Measurements from ENCODE around the gene FXYD2.

FXYD2 gene

GRCh38 chr11:117834838-117835443 is 10.4 kb upstream of the FXYD2 start:
- no peak for DNase-seq

GRCh38 chr11:117834068-117834810 is 9.7 kb upstream of the FXYD2 start:
- no peak for DNase-seq

GRCh38 chr11:117833401-117833891 is 8.9 kb upstream of the FXYD2 start:
- DNase-seq = no peak

GRCh38 chr11:117832511-117832910 is 8.0 kb upstream of the FXYD2 start:
- DNase-seq = no peak

- DNase-seq = no peak
Measured at GRCh38 chr11:117831661-117832415, 7.3 kb upstream of the FXYD2 start.

GRCh38 chr11:117830674-117831351 is 6.3 kb upstream of the FXYD2 start:
- DNase-seq = no peak

GRCh38 chr11:117830072-117830471 is 5.5 kb upstream of the FXYD2 start:
- DNase-seq = no peak

GRCh38 chr11:117829369-117829725 is 4.8 kb upstream of the FXYD2 start:
- DNase-seq = no peak

GRCh38 chr11:117828611-117829368 is 4.2 kb upstream of the FXYD2 start:
- DNase-seq = peak in 4 of 5 experiments; percentile 23 to 78 (median 57)

GRCh38 chr11:117827521-117828511 is 3.3 kb upstream of the FXYD2 start:
- DNase-seq = peak in 1 of 5 experiments; percentile 53

GRCh38 chr11:117826832-117827231 is 2.3 kb upstream of the FXYD2 start:
- no peak for DNase-seq

GRCh38 chr11:117826190-117826570 is 1.6 kb upstream of the FXYD2 start:
- DNase-seq = no peak

- no peak for DNase-seq
Measured at GRCh38 chr11:117825538-117826189, 1.1 kb upstream of the FXYD2 start.

- DNase-seq = no peak
Measured at GRCh38 chr11:117823946-117824420, 561 bp downstream of the FXYD2 start.

- peak in 1 of 5 experiments; percentile 42 for DNase-seq
Measured at GRCh38 chr11:117823294-117823945, 1.1 kb downstream of the FXYD2 start.

- peak in 2 of 5 experiments; percentile 23 to 37 for DNase-seq
Measured at GRCh38 chr11:117822074-117823033, 2.2 kb downstream of the FXYD2 start.

GRCh38 chr11:117821431-117821830 is 3.1 kb downstream of the FXYD2 start:
- DNase-seq = no peak

GRCh38 chr11:117820516-117820915 is 4.0 kb downstream of the FXYD2 start:
- no peak for DNase-seq
